ENCODE measurements around the gene SSH2. TPM values are rescaled to one million over a fixed set of nuclear protein-coding genes. Genes with fewer than 3 reads are reported as not detected.

SSH2 gene
- total RNA-seq, 2 experiments from 2014 or later, result 32.0 to 33.1 TPM

DNA sequence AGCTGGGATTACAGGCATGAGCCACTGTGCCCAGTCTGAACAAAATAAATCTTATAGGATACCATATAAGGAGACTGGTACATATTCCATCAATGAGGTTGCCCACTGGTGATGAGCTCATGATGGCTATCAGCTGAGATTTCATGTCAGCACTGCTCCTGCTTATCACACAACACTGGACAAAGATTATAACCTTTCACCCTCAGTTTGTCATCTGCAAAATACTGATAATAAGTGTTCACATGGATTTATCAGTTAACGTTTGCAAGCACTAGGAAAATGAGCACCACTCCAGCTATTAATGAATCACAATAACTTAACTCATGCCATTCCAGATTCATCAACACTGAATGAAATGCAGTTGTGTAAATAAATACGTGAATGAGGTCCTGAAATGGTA lies 83.7 kb downstream of the SSH2 start:
- DNase-seq, result no peak
- Mint-ChIP-seq H3K4me1 (ENCODE audit: low read depth) (peaks cover 2% of the 10 kb centered on the region), H3K27ac (no peak overlapping the region), H3K36me3 (no peaks in the 10 kb centered on the region), H3K4me3 (no peak overlapping the region), H3K27me3 (no peaks in the 10 kb centered on the region), H3K9me3 (no peaks in the 10 kb centered on the region)
- intact Hi-C loops (cut with micrococcal nuclease), result no loop called here
- POLR2A ChIA-PET, result no interaction called here
- CTCF ChIA-PET, result interaction anchor here (0.6 to 1.9 kb wide), 3 partner anchors 39 to 141 kb away, joined by 3 to 6 read pairs (median 3); no protein-coding TSS in a partner anchor

- no peaks in the 10 kb centered on the region for H3K27me3 Mint-ChIP-seq
- DNase-seq, result no peak
- intact Hi-C loops (cut with micrococcal nuclease), result no loop called here
- no peaks in the 10 kb centered on the region for H3K4me1 Mint-ChIP-seq (ENCODE audit: low read depth)
- POLR2A ChIA-PET, result no interaction called here
- H3K36me3 Mint-ChIP-seq, result no peaks in the 10 kb centered on the region
- CTCF ChIA-PET, result interaction anchor here (1.9 kb wide), 1 partner anchor 87 kb away, joined by 6 read pairs; no protein-coding TSS in a partner anchor
- no peak overlapping the region for H3K4me3 Mint-ChIP-seq
- no peak overlapping the region for H3K27ac Mint-ChIP-seq
- H3K9me3 Mint-ChIP-seq, result no peaks in the 10 kb centered on the region
Measured at GRCh38 chr17:29844339-29845048, 85.5 kb downstream of the SSH2 start.

GRCh38 chr17:29840884-29841283 lies 89.1 kb downstream of the SSH2 start:
- no peak for DNase-seq
- CTCF ChIA-PET, result interaction anchor here (2.4 kb wide), 1 partner anchor 90 kb away, joined by 11 read pairs; no protein-coding TSS in a partner anchor
- H3K27me3 Mint-ChIP-seq, result no peaks in the 10 kb centered on the region
- H3K27ac Mint-ChIP-seq, result no peak overlapping the region
- H3K4me3 Mint-ChIP-seq, result no peak overlapping the region
- POLR2A ChIA-PET, result no interaction called here
- no peaks in the 10 kb centered on the region for H3K9me3 Mint-ChIP-seq
- H3K36me3 Mint-ChIP-seq, result no peaks in the 10 kb centered on the region
- H3K4me1 Mint-ChIP-seq (ENCODE audit: low read depth), result no peaks in the 10 kb centered on the region
- intact Hi-C loops (cut with micrococcal nuclease), result no loop called here

DNA sequence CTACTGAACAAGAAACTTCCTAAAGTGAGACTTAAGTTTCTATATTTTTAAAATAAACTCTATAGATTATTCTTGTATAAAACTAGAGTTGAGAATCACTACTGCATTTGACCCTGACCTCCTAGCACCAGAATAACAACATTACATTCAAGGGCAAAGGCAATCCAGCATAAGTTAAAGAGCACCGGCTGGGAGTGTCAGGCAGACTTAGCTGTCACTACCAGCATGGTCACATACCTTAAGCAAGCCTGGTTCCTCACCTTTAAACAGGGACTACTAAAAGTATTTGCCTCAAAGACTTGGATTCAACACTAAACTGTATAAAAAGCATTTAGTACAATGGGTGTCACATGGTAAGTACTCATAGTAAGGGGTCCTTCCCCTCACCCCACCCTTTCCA lies 90.4 kb downstream of the SSH2 start:
- Mint-ChIP-seq H3K4me3 (no peak overlapping the region), H3K9me3 (no peaks in the 10 kb centered on the region), H3K36me3 (no peaks in the 10 kb centered on the region), H3K27me3 (no peaks in the 10 kb centered on the region), H3K27ac (no peak overlapping the region), H3K4me1 (ENCODE audit: low read depth) (no peaks in the 10 kb centered on the region)
- DNase-seq, result no peak
- CTCF ChIA-PET, result interaction anchor here (0.8 to 2.4 kb wide), 2 partner anchors 32 to 92 kb away, joined by 3 to 11 read pairs; no protein-coding TSS in a partner anchor
- POLR2A ChIA-PET, result interaction anchor here (0.6 kb wide), 1 partner anchor 29 kb away, joined by 3 read pairs; no protein-coding TSS in a partner anchor
- intact Hi-C loops (cut with micrococcal nuclease), result no loop called here

GRCh38 chr17:29838961-29839360 lies 91.1 kb downstream of the SSH2 start:
- ChIA-PET POLR2A (no interaction called here), CTCF (interaction anchor here (2.4 kb wide), 1 partner anchor 92 kb away, joined by 11 read pairs; no protein-coding TSS in a partner anchor)
- Mint-ChIP-seq H3K36me3 (no peaks in the 10 kb centered on the region), H3K9me3 (no peaks in the 10 kb centered on the region), H3K4me1 (ENCODE audit: low read depth) (no peaks in the 10 kb centered on the region), H3K27me3 (no peaks in the 10 kb centered on the region), H3K4me3 (no peak overlapping the region), H3K27ac (no peak overlapping the region)
- intact Hi-C loops (cut with micrococcal nuclease), result no loop called here
- no peak for DNase-seq

DNA sequence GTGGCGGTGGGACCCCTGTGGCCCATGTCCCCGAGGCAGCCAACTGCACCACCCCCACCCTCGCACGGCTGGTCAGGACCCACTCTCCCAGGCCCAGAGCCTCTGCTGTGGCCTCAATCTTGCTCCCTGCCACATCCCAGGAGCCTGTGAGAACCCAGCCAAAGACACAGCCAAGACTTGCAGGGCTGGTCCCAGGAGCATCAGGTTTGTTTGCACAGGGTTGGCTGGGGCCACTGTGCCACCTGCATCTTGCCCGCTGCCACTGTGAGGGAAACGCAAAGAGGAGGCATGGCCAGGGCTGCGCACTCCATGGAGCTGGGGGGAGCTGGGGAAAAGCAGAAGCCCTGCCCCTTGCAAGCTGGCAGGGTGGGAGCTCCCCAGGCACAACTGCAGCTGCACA lies 92.5 kb downstream of the SSH2 start:
- POLR2A ChIA-PET, result no interaction called here
- H3K36me3 Mint-ChIP-seq, result no peaks in the 10 kb centered on the region
- intact Hi-C loops (cut with micrococcal nuclease), result no loop called here

GRCh38 chr17:29836643-29837042 lies 93.4 kb downstream of the SSH2 start:
- Mint-ChIP-seq H3K27me3 (no peaks in the 10 kb centered on the region), H3K36me3 (no peaks in the 10 kb centered on the region), H3K4me3 (no peak overlapping the region), H3K27ac (no peak overlapping the region), H3K9me3 (no peaks in the 10 kb centered on the region), H3K4me1 (ENCODE audit: low read depth) (no peaks in the 10 kb centered on the region)
- ChIA-PET POLR2A (no interaction called here), CTCF (no interaction called here)
- DNase-seq, result no peak
- intact Hi-C loops (cut with micrococcal nuclease), result no loop called here

More for the DNA sequence above, 92.5 kb downstream of the SSH2 start:
- CTCF ChIA-PET, result no interaction called here
- Mint-ChIP-seq H3K27me3 (no peaks in the 10 kb centered on the region), H3K4me1 (ENCODE audit: low read depth) (no peaks in the 10 kb centered on the region), H3K27ac (no peak overlapping the region), H3K4me3 (no peak overlapping the region), H3K9me3 (no peaks in the 10 kb centered on the region)
- no peak for DNase-seq

DNA sequence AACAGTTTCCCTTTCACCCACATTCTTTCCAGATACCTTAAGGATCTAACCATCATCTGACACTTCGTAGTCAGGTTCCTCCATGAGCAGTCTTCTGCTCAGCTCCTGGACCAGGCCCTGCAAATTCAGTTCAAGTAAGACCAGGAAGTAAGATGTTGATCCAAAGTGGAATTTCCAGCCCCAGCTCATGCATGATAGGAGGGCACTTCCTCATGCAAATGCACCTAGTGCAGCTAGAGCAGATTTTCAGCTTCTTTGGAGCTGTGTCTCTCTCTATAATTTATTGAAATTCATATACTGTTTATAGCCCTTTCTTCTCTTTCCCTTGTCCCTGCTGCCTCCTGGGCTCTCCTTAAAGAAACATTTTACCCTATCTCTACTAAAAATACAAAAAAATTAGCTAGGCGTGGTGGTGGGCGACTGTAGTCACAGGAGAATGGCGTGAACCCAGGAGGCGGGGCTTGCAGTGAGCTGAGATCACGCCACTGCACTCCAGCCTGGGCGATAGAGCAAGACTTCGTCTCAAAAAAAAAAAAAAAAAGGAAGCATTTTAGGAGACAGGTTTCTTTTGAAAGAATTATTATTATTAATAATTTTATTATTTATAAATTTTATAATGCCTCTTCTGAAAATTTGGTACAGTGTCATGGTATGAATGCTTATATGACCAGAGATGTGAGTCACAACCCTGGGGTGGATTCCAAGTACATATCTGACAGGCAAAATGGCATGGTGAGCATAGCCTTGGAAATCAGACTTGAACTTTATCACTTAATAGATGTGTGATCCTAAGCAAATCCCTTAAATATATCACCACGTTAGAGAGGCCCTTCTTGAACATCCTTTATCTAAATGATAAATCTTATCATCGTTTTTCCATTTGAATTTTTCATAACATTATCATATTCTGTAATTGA lies 94.3 kb downstream of the SSH2 start:
- no peaks in the 10 kb centered on the region for H3K4me1 Mint-ChIP-seq (ENCODE audit: low read depth)

DNA sequence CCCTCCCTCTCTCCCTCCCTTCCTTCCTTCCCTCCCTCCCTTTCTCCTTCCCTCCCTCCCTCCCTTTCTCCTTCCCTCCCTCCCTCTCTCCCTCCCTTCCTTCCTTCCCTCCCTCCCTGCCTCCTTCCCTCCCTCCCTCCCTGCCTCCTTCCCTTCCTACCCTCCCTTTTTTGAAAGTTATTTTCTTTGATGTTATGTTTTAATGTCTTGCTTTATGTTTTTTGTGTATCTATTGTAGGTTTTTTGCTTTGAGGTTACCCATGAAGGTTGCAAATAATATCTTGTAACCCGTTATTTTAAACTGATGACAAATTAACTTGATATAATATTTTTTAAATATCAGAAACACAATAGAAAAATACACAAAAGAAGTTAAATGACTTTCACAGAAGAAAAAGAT lies 96.2 kb downstream of the SSH2 start:
- intact Hi-C loops (cut with micrococcal nuclease), result no loop called here
- no peak overlapping the region for H3K27ac Mint-ChIP-seq
- no peak overlapping the region for H3K4me3 Mint-ChIP-seq
- DNase-seq, result no peak
- no peaks in the 10 kb centered on the region for H3K27me3 Mint-ChIP-seq
- H3K4me1 Mint-ChIP-seq (ENCODE audit: low read depth), result peaks cover 1% of the 10 kb centered on the region
- no peaks in the 10 kb centered on the region for H3K9me3 Mint-ChIP-seq
- no peaks in the 10 kb centered on the region for H3K36me3 Mint-ChIP-seq
- POLR2A ChIA-PET, result no interaction called here
- CTCF ChIA-PET, result no interaction called here

More for the DNA sequence above, 94.3 kb downstream of the SSH2 start:
- no peaks in the 10 kb centered on the region for H3K27me3 Mint-ChIP-seq
- POLR2A ChIA-PET, result interaction anchor here (0.7 kb wide), 1 partner anchor 1805 kb away, joined by 3 read pairs; no protein-coding TSS in a partner anchor
- no peak for DNase-seq
- H3K9me3 Mint-ChIP-seq, result no peaks in the 10 kb centered on the region
- no peaks in the 10 kb centered on the region for H3K36me3 Mint-ChIP-seq
- intact Hi-C loops (cut with micrococcal nuclease), result no loop called here
- no peak overlapping the region for H3K4me3 Mint-ChIP-seq
- H3K27ac Mint-ChIP-seq, result no peak overlapping the region
- CTCF ChIA-PET, result interaction anchor here (0.7 kb wide), 1 partner anchor 257 kb away, joined by 3 read pairs; no protein-coding TSS in a partner anchor

- intact Hi-C loops (cut with micrococcal nuclease), result no loop called here
- ChIA-PET CTCF (interaction anchor here (0.9 to 2.1 kb wide), 3 partner anchors 21 to 102 kb away, joined by 5 to 9 read pairs (median 5); partner anchors contain the start of gene SSH2), POLR2A (no interaction called here)
- Mint-ChIP-seq H3K4me1 (ENCODE audit: low read depth) (peaks cover 5% of the 10 kb centered on the region), H3K27ac (no peak overlapping the region), H3K9me3 (no peaks in the 10 kb centered on the region), H3K36me3 (no peaks in the 10 kb centered on the region), H3K4me3 (no peak overlapping the region), H3K27me3 (no peaks in the 10 kb centered on the region)
- DNase-seq, result no peak
Measured at GRCh38 chr17:29828676-29829284, 101.2 kb downstream of the SSH2 start.

- CTCF ChIA-PET, result interaction anchor here (1.5 to 1.6 kb wide), 2 partner anchors 20 to 104 kb away, joined by 3 to 5 read pairs; no protein-coding TSS in a partner anchor
- no peak overlapping the region for H3K27ac Mint-ChIP-seq
- intact Hi-C loops (cut with micrococcal nuclease), result no loop called here
Measured at GRCh38 chr17:29827179-29827578, 102.8 kb downstream of the SSH2 start.

More at GRCh38 chr17:29827179-29827578, 102.8 kb downstream of the SSH2 start:
- DNase-seq, result no peak
- Mint-ChIP-seq H3K4me3 (no peak overlapping the region), H3K9me3 (no peaks in the 10 kb centered on the region), H3K36me3 (no peaks in the 10 kb centered on the region), H3K27me3 (no peaks in the 10 kb centered on the region), H3K4me1 (ENCODE audit: low read depth) (peaks cover 5% of the 10 kb centered on the region)
- POLR2A ChIA-PET, result no interaction called here
